ENCODE measurements around the gene NPIPB8. TPM values are rescaled to one million over a fixed set of nuclear protein-coding genes. Genes with fewer than 3 reads are reported as not detected.

The NPIPB8 gene
- total and polyA plus RNA-seq, 9 of the 15 experiments (the other 6 are each of a cell fraction or from before 2014, with no cell fraction given), result 0.16 TPM; not detected in 8

- TF ChIP-seq HNRNPLL (IDR thresholded peaks at IDR 0.05; ENCODE audit: low read depth, low read length, poor library complexity, severe bottlenecking) (no peak), SRSF1 (IDR thresholded peaks at IDR 0.05; ENCODE audit: low read depth, low read length) (no peak), ZNF57 (CRISPR knock-in tag; IDR thresholded peaks at IDR 0.05) (no peak), RUNX1 (IDR thresholded peaks at IDR 0.05; ENCODE audit: low read depth) (no peak), MCM3 (IDR thresholded peaks at IDR 0.05) (no peak), CCNT2 (IDR thresholded peaks at IDR 0.05; ENCODE audit: borderline replicate concordance, extremely low read depth, insufficient read length, low read depth, low read length) (no peak), HNRNPK (IDR thresholded peaks at IDR 0.05; ENCODE audit: low read depth, low read length, poor library complexity, severe bottlenecking) (no peak), ILK (tag; IDR thresholded peaks at IDR 0.05; ENCODE audit: borderline replicate concordance, low read depth) (no peak), PRMT5 (CRISPR knock-in tag; IDR thresholded peaks at IDR 0.05) (no peak), NFIC (IDR thresholded peaks at IDR 0.05) (peak; percentile 47; the same call in 1 of the 2 replicates)
- TF ChIP-seq, protein P1, sequence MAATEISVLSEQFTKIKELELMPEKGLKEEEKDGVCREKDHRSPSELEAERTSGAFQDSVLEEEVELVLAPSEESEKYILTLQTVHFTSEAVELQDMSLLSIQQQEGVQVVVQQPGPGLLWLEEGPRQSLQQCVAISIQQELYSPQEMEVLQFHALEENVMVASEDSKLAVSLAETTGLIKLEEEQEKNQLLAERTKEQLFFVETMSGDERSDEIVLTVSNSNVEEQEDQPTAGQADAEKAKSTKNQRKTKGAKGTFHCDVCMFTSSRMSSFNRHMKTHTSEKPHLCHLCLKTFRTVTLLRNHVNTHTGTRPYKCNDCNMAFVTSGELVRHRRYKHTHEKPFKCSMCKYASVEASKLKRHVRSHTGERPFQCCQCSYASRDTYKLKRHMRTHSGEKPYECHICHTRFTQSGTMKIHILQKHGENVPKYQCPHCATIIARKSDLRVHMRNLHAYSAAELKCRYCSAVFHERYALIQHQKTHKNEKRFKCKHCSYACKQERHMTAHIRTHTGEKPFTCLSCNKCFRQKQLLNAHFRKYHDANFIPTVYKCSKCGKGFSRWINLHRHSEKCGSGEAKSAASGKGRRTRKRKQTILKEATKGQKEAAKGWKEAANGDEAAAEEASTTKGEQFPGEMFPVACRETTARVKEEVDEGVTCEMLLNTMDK (IDR thresholded peaks at IDR 0.05; ENCODE audit: borderline replicate concordance, insufficient read depth, low read depth, low read length, poor library complexity, severe bottlenecking), result no peak
- TF ChIP-seq, protein P2, sequence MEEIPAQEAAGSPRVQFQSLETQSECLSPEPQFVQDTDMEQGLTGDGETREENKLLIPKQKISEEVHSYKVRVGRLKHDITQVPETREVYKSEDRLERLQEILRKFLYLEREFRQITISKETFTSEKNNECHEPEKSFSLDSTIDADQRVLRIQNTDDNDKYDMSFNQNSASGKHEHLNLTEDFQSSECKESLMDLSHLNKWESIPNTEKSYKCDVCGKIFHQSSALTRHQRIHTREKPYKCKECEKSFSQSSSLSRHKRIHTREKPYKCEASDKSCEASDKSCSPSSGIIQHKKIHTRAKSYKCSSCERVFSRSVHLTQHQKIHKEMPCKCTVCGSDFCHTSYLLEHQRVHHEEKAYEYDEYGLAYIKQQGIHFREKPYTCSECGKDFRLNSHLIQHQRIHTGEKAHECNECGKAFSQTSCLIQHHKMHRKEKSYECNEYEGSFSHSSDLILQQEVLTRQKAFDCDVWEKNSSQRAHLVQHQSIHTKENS (CRISPR knock-in tag; IDR thresholded peaks at IDR 0.05), result no peak
- TF ChIP-seq, protein P3, sequence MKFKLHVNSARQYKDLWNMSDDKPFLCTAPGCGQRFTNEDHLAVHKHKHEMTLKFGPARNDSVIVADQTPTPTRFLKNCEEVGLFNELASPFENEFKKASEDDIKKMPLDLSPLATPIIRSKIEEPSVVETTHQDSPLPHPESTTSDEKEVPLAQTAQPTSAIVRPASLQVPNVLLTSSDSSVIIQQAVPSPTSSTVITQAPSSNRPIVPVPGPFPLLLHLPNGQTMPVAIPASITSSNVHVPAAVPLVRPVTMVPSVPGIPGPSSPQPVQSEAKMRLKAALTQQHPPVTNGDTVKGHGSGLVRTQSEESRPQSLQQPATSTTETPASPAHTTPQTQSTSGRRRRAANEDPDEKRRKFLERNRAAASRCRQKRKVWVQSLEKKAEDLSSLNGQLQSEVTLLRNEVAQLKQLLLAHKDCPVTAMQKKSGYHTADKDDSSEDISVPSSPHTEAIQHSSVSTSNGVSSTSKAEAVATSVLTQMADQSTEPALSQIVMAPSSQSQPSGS (CRISPR knock-in tag; IDR thresholded peaks at IDR 0.05), result no peak
- TF ChIP-seq, protein P4, sequence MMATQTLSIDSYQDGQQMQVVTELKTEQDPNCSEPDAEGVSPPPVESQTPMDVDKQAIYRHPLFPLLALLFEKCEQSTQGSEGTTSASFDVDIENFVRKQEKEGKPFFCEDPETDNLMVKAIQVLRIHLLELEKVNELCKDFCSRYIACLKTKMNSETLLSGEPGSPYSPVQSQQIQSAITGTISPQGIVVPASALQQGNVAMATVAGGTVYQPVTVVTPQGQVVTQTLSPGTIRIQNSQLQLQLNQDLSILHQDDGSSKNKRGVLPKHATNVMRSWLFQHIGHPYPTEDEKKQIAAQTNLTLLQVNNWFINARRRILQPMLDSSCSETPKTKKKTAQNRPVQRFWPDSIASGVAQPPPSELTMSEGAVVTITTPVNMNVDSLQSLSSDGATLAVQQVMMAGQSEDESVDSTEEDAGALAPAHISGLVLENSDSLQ (IDR thresholded peaks at IDR 0.05), result no peak
- TF ChIP-seq, protein P5, sequence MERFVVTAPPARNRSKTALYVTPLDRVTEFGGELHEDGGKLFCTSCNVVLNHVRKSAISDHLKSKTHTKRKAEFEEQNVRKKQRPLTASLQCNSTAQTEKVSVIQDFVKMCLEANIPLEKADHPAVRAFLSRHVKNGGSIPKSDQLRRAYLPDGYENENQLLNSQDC (CRISPR knock-in tag; IDR thresholded peaks at IDR 0.05), result no peak
- TF ChIP-seq, protein P6, sequence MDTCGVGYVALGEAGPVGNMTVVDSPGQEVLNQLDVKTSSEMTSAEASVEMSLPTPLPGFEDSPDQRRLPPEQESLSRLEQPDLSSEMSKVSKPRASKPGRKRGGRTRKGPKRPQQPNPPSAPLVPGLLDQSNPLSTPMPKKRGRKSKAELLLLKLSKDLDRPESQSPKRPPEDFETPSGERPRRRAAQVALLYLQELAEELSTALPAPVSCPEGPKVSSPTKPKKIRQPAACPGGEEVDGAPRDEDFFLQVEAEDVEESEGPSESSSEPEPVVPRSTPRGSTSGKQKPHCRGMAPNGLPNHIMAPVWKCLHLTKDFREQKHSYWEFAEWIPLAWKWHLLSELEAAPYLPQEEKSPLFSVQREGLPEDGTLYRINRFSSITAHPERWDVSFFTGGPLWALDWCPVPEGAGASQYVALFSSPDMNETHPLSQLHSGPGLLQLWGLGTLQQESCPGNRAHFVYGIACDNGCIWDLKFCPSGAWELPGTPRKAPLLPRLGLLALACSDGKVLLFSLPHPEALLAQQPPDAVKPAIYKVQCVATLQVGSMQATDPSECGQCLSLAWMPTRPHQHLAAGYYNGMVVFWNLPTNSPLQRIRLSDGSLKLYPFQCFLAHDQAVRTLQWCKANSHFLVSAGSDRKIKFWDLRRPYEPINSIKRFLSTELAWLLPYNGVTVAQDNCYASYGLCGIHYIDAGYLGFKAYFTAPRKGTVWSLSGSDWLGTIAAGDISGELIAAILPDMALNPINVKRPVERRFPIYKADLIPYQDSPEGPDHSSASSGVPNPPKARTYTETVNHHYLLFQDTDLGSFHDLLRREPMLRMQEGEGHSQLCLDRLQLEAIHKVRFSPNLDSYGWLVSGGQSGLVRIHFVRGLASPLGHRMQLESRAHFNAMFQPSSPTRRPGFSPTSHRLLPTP (IDR thresholded peaks at IDR 0.05; ENCODE audit: borderline replicate concordance, extremely low read depth, insufficient read length), result no peak
Observed at GRCh38 chr16:28609631-28610594, 28.0 kb upstream of the NPIPB8 start, which contains the start of gene SULT1A1 (continued).

Data from K562 (cell line).